Thoracic aorta endothelial cell (primary cell): ENCODE data around the gene SULT1A1. TPM values are rescaled to one million over a fixed set of nuclear protein-coding genes. Genes with fewer than 3 reads are reported as not detected.

Source experiments
- total RNA-seq: library from RNA; depleted of rRNA; stranded (reverse); fragments of >200 nt; gene quantifications from 2 replicates; pipeline ENCODE4 v1.2.3, GENCODE V29; 2012

The SULT1A1 gene
- 6.0 and 9.6 TPM in 2 replicates for total RNA-seq

DNA sequence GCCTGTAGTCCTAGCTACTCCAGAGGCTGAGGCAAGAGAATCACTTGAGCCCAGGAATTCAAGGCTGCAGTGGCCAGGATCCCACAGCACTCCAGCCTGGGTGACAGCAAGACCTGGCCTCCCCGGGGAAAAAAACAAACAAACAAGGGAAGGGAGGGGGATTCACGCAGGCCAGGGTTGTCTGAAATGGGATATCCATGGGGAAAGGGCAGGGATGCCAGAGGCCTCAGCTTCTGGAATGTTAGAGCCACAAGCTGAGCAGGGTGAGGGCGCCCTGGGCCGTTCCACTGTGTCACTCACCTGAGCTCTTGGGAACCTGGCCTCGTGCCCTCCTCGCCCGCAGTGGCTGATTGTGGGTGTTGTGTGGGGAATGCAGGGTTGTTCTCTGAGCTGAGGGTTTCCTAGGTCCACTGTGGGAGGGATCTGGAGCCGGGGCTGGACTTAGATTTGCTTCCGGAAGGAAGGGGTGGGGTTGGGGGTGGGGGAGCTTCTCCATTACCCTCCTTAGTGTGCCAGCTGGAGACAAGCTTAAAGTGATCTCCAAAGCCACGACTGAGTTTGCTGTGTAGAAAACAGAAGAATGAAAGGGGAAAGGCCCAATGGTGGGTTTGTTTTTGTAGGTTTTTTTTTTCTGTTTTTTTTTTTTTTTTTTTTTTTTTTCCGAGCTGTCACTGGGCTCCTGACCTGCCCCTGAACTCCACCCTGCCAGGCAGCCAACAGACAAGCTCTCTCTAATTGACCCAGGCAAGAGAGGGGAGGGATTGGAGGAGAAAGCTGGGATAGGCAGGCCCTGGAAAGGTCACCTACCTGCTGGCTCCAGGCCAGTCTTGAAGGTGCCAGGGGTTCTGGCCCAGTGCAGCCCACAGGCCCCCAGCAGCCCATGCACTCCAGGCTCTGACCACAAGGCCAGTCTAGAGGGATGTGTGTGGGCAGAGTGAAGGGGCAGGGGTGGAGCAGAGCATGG is at the start of gene SULT1A1:
Gene SULT1A1, minus strand, starts transcription at position 414 of the 964 bp plus-strand sequence. CDS start 1,189 bp downstream, outside the sequence.

DNA sequence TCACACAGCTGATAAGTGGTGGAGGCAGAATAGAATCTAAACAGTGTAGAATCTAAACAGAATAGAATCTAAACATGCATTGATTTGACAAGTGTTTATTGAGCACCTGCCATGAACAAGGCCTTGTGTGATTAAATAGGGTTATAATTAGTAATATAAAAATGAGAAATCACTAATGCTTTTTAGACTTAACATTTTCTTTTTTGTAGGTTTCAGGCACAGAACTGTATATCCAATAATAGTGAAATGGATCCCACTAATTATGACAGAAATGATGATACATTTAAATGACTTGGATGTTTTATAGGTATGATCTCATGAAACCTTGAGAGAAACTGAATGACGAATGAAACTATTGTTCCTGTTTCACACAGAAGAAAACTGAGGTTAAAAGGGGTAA is 27.9 kb upstream of the SULT1A1 start, which contains the start of gene NPIPB8:
Gene NPIPB8, plus strand, starts transcription at position 301 of the 400 bp plus-strand sequence. CDS start 296 bp downstream, outside the sequence.

DNA sequence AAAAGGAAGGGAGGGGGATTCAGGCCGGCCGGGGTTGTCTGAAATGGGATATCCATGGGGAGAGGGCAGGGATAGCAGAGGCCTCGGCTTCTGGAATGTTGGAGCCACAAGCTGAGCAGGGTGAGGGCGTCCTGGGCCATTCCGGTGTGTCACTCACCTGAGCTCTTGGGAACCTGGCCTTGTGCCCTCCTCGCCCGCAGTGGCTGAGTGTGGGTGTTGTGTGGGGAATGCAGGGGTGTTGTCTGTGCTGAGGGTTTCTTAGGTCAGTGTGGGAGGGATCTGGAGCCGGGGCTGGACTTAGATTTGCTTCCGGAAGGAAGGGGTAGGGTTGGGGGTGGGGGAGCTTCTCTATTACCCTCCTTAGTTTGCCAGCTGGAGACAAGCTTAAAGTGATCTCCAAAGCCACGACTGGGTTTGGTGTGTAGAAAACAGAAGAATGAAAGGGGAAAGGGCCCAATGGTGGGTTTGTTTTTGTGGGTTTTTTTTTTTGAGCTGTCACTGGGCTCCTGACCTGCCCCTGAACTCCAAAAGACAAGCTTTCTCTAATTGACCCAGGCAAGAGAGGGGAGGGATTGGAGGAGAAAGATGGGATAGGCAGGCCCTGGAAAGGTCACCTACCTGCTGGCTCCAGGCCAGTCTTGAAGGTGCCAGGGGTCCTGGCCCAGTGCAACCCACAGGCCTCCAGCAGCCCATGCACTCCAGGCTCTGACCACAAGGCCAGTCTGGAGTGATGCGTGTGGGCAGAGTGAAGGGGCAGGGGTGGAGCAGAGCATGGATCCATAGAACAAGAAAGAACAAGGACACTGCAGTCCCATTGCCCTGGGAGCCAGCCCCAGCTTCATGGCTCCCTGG is 12.8 kb downstream of the SULT1A1 start, which contains the start of gene SULT1A2:
Gene SULT1A2, minus strand, starts transcription at position 211 of the 852 bp plus-strand sequence. CDS start 1,120 bp downstream, outside the sequence.

Other genes with a start within 250 kb of the SULT1A1 start
- 3.3 TPM in 1 of 2 replicates, not detected in the other for gene NPIPB6, start 246.5 kb downstream of the SULT1A1 start, total RNA-seq
- 131 and 132 TPM in 2 replicates for gene EIF3CL, start 206.2 kb downstream of the SULT1A1 start, total RNA-seq
- not detected in 2 replicates for gene NPIPB7, start 137.7 kb downstream of the SULT1A1 start, total RNA-seq
- gene CLN3, start 118.0 kb downstream of the SULT1A1 start, total RNA-seq = 15.2 and 16.9 TPM in 2 replicates
- gene APOBR, start 115.4 kb downstream of the SULT1A1 start, total RNA-seq = not detected in 2 replicates
- gene IL27, start 103.2 kb downstream of the SULT1A1 start, total RNA-seq = not detected in 2 replicates
- 0.65 and 1.3 TPM in 2 replicates for gene NUPR1, start 71.1 kb downstream of the SULT1A1 start, total RNA-seq
- gene SGF29, start 56.1 kb downstream of the SULT1A1 start, total RNA-seq = 8.9 and 10.1 TPM in 2 replicates
- gene SULT1A2, start 13.0 kb downstream of the SULT1A1 start, total RNA-seq = 0.36 and 1.1 TPM in 2 replicates
- gene NPIPB8, start 28.0 kb upstream of the SULT1A1 start, total RNA-seq = 0.27 TPM in 1 of 2 replicates, not detected in the other
- gene EIF3C, start 101.4 kb upstream of the SULT1A1 start, total RNA-seq = 150 and 167 TPM in 2 replicates
- 6.7 and 15.3 TPM in 2 replicates for gene NPIPB9, start 141.7 kb upstream of the SULT1A1 start, total RNA-seq
- gene ATXN2L, start 213.0 kb upstream of the SULT1A1 start, total RNA-seq = 89.5 and 99.0 TPM in 2 replicates
- 115 and 136 TPM in 2 replicates for gene TUFM, start 236.3 kb upstream of the SULT1A1 start, total RNA-seq